Measurements from ENCODE around the gene ITGA2B.

ITGA2B gene

DNA sequence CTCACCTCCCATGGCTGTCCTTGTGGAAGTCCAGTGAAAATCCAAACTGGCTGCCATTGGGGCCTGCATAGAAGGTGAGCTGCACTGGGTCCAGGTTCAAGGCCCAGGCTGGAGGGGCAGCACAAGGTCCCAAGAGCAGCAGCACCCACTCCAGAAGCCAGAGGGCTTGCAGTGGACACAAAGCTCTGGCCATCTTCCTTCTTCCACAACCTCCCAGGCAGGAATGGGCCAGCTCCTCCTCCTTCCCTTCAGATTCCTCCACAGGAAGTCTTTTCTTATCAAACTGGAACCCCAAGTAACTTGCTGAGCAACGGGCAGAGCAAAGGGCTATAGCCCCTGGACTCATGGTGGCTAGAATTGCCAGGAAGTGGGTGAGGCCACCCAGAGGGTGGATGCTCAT, at the start of gene ITGA2B:
Gene ITGA2B (minus strand): TSS at position 369 of the 400 bp plus-strand sequence. CDS start 176 bp downstream, at position 193.
- in situ Hi-C loops (cut with MboI; ENCODE audit: low sequenced_read_pairs) = no loop called here

DNA sequence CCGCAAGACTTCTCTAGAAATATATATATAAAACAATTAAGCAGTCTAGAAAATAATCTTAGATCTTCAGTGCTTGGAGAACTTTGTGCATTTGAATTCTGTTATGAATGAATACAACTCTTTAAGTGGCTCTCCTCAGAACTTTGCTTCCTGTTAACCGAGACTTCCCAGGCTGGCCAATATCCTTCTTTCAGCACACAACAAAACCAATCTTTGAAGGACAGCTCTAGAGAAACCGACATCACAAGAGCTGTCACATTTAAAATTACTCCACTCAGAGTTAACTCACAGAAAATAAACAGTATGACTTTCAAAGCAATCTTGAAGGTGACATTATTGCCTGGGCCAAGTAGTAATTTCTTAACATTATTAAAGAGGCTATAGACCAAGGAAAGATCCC, 49.7 kb upstream of the ITGA2B start:
- in situ Hi-C loops (cut with MboI; ENCODE audit: low sequenced_read_pairs) = no loop called here

GRCh38 chr17:44438636-44439035, 49.2 kb upstream of the ITGA2B start:
- in situ Hi-C loops (cut with MboI; ENCODE audit: low sequenced_read_pairs) = no loop called here

GRCh38 chr17:44436336-44436735, 46.9 kb upstream of the ITGA2B start:
- in situ Hi-C loops (cut with MboI; ENCODE audit: low sequenced_read_pairs) = no loop called here

DNA sequence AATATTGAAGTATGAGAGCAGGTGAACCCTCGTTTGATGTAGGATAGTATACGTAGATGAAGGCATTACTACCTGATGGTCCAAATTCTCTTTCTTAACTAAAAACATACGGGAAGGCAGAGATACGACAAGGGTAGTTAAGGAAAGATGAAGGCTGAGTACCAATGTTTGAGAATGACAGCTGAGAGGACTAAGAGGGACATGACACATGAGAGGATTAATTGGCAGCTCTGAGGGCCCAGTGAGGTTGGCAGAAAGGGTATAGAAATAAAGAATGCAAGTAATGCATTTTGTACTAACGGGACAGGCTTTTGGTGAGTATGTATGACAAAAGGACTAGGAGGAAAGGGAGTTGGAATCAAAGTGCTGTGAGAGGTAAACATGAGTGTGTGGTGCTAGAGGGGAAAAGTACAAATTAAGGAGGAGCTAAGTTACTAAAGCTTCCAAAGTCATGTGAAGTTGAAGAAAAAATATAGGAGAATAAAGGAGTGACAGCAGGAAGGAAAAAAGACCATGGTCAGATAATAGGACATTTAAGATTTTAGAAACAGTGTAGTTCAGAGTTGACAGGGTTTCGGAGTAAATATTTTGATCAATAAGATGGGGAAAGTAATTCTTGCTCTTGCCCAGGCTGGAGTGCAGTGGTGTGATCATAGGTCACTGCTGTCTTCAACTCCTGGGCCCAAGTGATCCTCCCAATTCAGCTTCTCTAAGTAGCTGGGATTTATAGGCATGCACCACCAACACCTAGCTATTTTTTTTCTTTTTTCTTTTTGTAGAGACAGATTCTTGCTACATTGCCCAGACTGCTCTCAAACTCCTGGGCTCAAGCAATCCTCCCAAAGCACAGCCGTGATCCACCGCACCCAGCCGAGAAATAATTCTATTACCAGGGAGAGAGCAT, 43.1 kb upstream of the ITGA2B start:
- in situ Hi-C loops (cut with MboI; ENCODE audit: low sequenced_read_pairs) = no loop called here

DNA sequence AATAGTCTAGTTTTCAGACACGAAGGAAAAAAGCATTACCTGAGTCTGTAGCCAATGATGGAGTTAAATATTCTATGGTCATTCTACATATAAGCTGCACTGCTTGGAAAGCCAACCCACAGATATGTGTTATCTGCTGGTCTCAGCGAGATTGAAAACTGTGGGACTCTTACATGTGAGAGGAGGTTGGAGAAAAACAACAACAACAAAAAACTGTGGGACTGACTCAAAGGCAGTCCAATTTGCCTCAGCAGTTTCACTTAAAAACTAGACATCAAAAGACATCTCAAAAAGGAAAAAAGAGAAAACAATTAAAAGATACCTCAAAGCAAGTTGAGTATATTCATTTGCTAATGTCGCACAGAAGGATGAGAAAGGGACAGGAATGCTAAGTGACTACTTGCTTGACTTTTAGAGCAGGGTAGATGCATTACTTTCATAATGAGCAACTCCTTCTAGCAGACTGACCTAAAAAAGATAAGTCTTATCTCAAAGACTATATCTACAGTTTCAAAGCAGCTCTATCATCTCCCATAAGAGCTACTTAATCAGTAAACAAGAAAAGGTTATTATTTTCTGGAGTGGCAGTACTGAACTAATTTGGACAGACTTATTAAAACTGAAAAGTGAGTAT, 35.5 kb upstream of the ITGA2B start:
- in situ Hi-C loops (cut with MboI; ENCODE audit: low sequenced_read_pairs) = no loop called here

DNA sequence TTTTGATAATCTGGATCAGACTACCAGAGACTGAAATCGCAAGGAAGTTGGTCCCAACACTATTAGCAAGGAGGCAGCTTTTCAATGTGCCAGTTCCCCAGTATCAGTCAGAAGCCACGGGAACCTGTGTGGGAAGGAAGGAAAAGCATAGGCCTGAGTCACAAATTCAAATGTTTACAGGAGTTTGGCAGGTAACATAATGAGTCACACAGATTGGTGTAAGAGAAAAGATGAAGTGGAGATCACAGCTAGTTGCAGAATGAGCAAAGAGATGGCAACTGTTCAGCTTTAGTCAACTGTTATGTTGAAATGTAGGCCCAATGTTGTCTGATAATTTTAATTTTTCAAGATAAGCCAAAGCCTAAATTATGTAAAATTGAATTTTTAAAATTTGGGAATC, 28.1 kb upstream of the ITGA2B start:
- in situ Hi-C loops (cut with MboI; ENCODE audit: low sequenced_read_pairs) = no loop called here

GRCh38 chr17:44416558-44417289, 27.3 kb upstream of the ITGA2B start:
- in situ Hi-C loops (cut with MboI; ENCODE audit: low sequenced_read_pairs) = no loop called here

DNA sequence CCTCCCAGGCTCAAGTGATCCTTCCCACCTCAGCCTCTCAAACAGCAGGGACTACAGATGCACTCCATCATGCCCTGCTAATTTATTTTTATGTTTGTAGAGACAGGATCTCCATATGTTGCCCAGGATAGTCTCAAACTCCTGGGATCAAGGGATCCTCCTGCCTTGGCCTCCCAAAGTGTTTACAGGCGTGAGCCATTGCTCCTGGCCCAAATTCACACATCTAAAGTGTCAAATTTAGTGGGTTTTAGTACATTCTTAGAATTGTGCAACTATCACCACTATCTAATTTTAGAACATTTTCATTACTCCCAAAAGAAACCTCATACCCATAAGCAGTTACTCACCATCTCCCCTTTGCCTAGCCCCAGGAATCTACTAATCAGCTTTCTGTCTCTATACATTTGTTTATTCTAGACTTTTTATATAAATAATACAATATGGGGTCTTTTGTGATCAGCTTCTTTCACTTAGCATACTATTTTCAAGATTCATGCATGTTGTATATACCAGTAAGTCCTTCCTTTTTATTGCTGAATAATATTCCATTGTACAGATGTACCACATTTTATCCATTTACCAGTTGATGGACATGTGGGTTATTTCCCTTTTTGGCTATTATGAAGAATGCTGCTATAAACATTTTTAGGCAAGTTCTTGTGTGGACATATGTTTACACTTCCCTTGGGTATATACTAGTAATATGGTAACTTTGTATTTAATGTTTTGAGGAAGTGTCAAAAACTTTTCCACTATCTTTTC, 25.1 kb upstream of the ITGA2B start:
- in situ Hi-C loops (cut with MboI; ENCODE audit: low sequenced_read_pairs) = no loop called here

DNA sequence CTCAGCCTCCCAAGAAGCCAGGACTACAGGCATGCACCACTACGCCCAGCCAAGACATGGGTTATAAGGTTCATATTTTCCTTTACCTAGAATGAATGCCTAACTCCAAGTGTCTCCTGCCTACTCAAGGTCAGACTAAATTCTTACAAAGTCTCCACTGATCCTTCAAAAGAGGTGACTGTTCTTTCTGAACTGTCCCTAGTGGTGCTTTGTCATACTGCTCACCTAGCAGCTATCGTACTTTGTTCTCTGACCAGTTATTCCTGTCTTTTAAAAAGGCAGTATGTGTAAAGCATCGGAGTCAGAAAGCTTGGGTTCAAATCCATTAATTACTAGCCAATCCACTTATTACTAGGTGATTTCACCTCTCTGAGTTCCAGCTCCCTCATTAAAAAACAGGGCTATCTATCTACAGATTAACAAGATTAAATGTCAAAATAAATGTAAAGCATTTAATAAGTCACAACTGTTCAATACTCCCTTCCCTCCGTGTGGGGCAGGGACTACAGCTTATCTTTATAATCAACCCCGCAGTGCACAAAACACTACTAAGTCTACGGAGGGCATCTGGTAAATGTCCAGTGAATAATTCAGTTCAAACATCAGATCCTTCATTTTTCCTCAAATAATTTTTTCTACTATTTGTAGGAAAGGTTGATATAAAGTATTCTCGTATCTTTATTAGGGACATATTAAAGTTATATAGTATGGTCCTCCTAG, 20.0 kb upstream of the ITGA2B start:
- in situ Hi-C loops (cut with MboI; ENCODE audit: low sequenced_read_pairs) = no loop called here

GRCh38 chr17:44408786-44409185, 19.3 kb upstream of the ITGA2B start:
- in situ Hi-C loops (cut with MboI; ENCODE audit: low sequenced_read_pairs) = no loop called here

GRCh38 chr17:44402564-44403172, 13.2 kb upstream of the ITGA2B start:
- in situ Hi-C loops (cut with MboI; ENCODE audit: low sequenced_read_pairs) = no loop called here

DNA sequence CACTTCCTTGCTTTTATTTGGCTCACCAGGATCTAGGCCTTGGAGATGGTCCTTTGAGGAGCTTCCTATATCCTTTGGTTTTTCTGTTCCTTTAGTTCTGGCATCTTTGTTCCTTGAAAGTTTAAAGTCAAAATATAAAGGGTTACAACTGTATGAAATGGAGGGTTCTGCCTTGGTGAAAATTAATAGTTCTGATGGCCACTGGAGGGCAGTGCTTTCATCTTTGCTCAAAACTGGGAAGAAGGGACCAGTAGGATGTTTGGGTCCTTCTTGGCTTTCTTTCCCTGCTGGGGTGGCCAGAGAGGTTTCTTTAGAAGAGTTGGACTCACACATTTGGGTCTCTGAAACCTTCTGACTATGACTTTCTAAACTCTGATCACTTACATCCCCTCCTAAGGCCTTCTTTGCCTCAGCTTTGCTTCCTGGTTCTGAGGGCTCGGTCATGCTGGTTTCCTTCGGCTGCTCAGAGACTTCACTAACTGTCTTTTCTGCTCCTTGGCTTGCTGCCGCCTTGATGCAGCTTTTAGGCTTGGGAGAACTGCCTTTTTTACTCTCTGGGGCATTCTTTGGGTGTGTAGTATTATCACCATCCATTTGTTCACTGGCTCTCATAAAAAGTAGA, 10.9 kb upstream of the ITGA2B start:
- in situ Hi-C loops (cut with MboI; ENCODE audit: low sequenced_read_pairs) = no loop called here

GRCh38 chr17:44398692-44399691, 9.5 kb upstream of the ITGA2B start:
- in situ Hi-C loops (cut with MboI; ENCODE audit: low sequenced_read_pairs) = no loop called here

DNA sequence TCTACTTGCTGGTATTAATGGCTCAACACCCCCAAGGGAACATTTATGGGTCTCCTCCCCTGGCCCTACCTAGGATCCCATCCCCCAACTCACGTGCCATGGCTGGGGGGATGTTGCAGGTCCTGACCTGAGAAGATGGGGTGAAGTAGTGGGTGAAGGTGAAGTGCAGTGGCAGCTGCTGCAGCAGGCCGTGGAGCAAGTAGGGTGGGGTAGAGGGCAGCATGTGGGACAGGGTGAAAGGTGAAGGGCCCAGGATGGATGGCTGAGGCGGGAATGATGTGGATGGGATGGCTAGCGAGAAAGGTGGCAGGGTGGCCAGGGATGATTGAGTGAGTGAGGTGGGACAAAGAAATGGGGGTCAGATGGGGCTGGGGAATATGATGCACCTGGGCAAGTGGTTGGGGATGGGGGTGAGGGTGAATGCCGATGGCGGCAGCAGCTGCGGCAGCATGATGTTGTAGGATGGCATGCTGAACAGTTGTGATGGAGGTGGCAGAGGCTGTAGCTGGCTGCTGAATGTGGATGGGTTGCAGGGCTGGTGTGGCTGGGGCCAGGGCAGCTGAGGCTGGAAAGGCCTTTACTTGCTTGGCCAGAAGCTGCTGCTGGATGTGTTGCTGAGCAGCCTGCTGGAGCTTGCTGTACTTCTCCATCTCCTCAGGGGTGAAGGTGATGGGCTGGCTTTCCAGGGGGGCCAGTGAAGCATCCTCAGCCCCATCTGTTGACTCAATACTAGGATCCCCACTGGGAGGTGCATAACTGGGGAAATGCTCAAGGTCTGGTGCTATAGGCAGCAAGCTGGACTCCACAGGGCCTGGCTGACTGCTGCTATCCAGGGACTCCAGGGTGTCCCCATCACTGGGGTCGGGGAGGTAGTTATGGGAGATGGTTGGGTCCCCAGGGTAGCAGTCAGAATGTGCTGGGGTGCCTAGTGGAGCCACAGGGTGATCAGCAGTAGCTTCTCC, 8.3 kb upstream of the ITGA2B start:
- in situ Hi-C loops (cut with MboI; ENCODE audit: low sequenced_read_pairs) = no loop called here

GRCh38 chr17:44396946-44397345, 7.5 kb upstream of the ITGA2B start:
- in situ Hi-C loops (cut with MboI; ENCODE audit: low sequenced_read_pairs) = no loop called here

- in situ Hi-C loops (cut with MboI; ENCODE audit: low sequenced_read_pairs) = no loop called here
Observed at GRCh38 chr17:44394833-44395232, 5.4 kb upstream of the ITGA2B start.
